AG04449 (cell line): ENCODE results near the gene BOC.

Source experiments
- CTCF ChIA-PET: fragments of 350-600 bp; formaldehyde crosslinking; extraction: SDS; loops from one replicate; lab custom pipeline; 2021; ENCODE audit warnings: antibody characterized with exemption; lab: Yijun Ruan, JAX
- POLR2A ChIA-PET: fragments of 400-600, 350-600 bp; formaldehyde crosslinking; extraction: SDS; loops from one replicate; lab custom pipeline; 2020; ENCODE audit warnings: antibody characterized with exemption, inconsistent platforms; lab: Yijun Ruan, JAX
- DNase-seq: peaks from one replicate; pipeline ENCODE4 v3.0.0-alpha.2; 2010; ENCODE audit warnings: low read depth, low spot score
- H3K4me3 ChIP-seq: 2 replicates; pipeline ENCODE4 v1.5.1; 2011; ENCODE audit warnings: low read depth, mild to moderate bottlenecking, control low read depth, low read length
- CTCF ChIP-seq: IDR thresholded peaks from one replicate; pipeline ENCODE4 v1.5.1; 2011; ENCODE audit warnings: mild to moderate bottlenecking, moderate library complexity, low read length, control low read depth, inconsistent platforms; ENCODE audit not compliant: insufficient read depth; ENCODE audit errors: missing control alignments

BOC gene

GRCh38 chr3:113253702-113254101 is 42.3 kb downstream of the BOC start:
- no peak for TF ChIP-seq CTCF
- no peak overlapping the region for H3K4me3 ChIP-seq
- ChIA-PET CTCF (no interaction called here), POLR2A (no interaction called here)
- DNase-seq, result no peak

GRCh38 chr3:113254171-113254947 is 43.0 kb downstream of the BOC start:
- no peak for TF ChIP-seq CTCF
- DNase-seq, result no peak
- CTCF ChIA-PET, result interaction anchor here (2.8 kb wide), 1 partner anchor 9 kb away, joined by 12 read pairs; no protein-coding TSS in a partner anchor
- no peak overlapping the region for H3K4me3 ChIP-seq
- POLR2A ChIA-PET, result no interaction called here

- DNase-seq, result no peak
- ChIA-PET POLR2A (interaction anchor here (1.7 kb wide), 1 partner anchor 44 kb away, joined by 6 read pairs; the partner anchor contains the start of gene BOC), CTCF (interaction anchor here (0.7 to 2.8 kb wide), 8 partner anchors 10 to 220 kb away, joined by 3 to 12 read pairs (median 7); no protein-coding TSS in a partner anchor)
- peak; percentile 7 for TF ChIP-seq CTCF
- H3K4me3 ChIP-seq, result no peak overlapping the region
These were observed 43.9 kb downstream of the BOC start for GRCh38 chr3:113255100-113255853.

- no peak for DNase-seq
- POLR2A ChIA-PET, result interaction anchor here (1.7 kb wide), 1 partner anchor 45 kb away, joined by 6 read pairs; the partner anchor contains the start of gene BOC
- no peak overlapping the region for H3K4me3 ChIP-seq
- no peak for TF ChIP-seq CTCF
- CTCF ChIA-PET, result interaction anchor here (0.7 to 2.8 kb wide), 10 partner anchors 8 to 221 kb away, joined by 3 to 12 read pairs (median 4); no protein-coding TSS in a partner anchor
These were observed 44.7 kb downstream of the BOC start for GRCh38 chr3:113255854-113256615.

- no peak for TF ChIP-seq CTCF
- ChIA-PET CTCF (interaction anchor here (1.2 to 2.1 kb wide), 3 partner anchors 9 to 123 kb away, joined by 3 to 7 read pairs (median 5); no protein-coding TSS in a partner anchor), POLR2A (no interaction called here)
- no peak overlapping the region for H3K4me3 ChIP-seq
- DNase-seq, result no peak
These were observed 47.0 kb downstream of the BOC start for GRCh38 chr3:113258361-113258760.
